HG02943 (cell line): ENCODE results near the gene MOB2.

Experiments used
- ATAC-seq: cut with Tn5 transposase; IDR thresholded peaks from one replicate; pipeline ENCODE4 v1.9.1; 2021; ENCODE audit warnings: mild to moderate bottlenecking, low read depth, moderate library complexity; ENCODE audit not compliant: unreplicated experiment

The MOB2 gene

GRCh38 chr11:1459764-1460395 is 26.7 kb downstream of the MOB2 start:
- no peak for ATAC-seq

- ATAC-seq, result no peak
Measured at GRCh38 chr11:1459219-1459575, 27.4 kb downstream of the MOB2 start.

GRCh38 chr11:1458340-1459218 is 28.0 kb downstream of the MOB2 start:
- ATAC-seq, result no peak

GRCh38 chr11:1457856-1458255 is 28.7 kb downstream of the MOB2 start:
- ATAC-seq, result no peak

GRCh38 chr11:1457326-1457680 is 29.3 kb downstream of the MOB2 start:
- ATAC-seq, result no peak

- no peak for ATAC-seq
Measured at GRCh38 chr11:1456596-1457325, 29.8 kb downstream of the MOB2 start.

GRCh38 chr11:1456176-1456575 is 30.4 kb downstream of the MOB2 start:
- ATAC-seq, result no peak

DNA sequence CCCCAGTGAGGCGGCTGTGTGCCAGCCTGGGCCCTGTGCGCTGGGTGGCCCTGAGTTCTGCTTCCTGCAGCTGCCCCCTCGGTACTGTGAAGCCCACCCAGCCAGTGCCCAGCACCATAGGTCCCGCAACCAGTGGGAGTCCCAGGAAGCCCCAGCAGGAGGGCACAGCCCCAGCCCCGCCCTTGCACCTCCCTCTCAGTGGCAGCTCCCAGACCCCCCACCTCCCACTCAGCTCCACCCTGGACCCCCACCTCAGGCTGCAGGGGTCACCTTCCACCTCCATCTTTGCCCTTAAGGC is 30.9 kb downstream of the MOB2 start:
- ATAC-seq, result no peak

DNA sequence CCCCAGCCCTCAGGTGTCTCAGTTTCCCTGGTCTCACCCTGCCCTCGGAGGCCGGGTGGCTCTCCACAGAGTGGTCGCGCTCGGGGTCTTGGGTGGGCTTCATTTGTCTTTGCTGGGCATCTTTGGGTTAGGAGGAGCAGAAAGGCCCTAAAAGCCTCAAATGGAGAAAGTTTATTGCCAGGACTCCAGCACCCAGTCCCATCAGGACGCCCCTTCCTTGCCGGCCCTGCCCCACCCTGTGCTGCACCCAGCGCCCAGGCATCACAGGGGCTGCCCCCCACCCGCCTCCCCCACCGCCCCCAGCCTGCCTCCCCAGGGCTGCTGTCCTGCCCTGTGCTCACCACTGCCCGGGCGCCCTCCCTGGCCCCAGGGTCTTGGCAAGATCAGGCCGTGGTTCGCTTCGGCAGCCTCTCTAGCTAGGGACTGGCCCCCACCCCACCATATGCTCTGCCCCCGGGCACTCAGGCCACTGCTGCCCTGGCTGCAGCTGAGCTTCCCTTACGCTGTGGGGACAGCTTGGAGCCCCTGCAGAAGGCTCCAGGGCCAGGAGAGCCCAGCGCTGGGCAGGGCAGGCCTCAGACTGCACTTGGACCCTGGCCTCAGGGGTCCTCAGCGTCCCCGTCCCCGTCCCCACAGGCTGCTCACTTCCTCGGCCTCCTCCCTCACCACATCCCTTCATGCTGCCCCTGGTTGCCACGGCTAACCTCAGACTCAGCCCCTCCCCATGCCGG is 31.4 kb downstream of the MOB2 start:
- ATAC-seq, result no peak

DNA sequence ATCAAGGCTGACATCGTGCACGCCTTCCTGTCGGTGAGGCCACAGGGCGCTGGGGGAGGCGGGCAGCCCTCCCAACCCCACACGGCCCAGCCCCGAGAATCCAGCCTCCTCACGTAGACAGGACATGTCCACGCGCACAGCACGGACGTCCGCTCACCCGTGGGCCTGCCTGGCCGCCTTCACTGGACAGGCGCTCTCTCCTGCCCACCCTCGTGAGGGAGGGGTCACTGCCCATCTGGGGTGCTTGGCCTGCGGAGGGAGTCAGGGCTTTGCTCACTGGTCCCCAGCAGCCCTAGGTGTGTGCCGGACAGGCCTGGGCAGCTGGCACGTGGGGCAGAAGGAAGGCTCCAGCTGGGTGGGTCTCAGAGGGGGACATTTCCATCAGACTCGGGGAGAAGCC is 32.0 kb downstream of the MOB2 start:
- no peak for ATAC-seq

DNA sequence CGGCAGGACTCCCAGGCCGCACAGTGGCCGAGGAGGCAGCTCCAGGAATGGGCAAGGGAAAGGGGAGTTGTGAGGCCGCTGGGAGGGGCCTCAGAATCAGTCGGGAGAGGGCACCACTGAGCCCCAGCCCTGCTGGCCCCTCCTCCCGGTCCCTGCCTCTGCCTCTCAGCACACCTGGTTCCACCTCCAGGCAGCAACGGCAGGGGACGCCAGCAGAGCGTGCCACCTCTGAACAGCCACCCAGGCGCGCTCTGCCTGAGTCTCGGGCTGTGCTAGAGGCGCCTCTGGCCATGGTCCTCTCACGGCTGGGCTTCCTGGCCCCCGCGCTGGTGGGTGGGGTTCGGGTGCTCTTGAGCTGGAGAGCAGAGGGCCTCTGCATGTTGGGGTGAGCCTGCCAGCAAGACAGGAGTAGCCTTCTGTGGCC is 33.0 kb downstream of the MOB2 start:
- ATAC-seq, result no peak

DNA sequence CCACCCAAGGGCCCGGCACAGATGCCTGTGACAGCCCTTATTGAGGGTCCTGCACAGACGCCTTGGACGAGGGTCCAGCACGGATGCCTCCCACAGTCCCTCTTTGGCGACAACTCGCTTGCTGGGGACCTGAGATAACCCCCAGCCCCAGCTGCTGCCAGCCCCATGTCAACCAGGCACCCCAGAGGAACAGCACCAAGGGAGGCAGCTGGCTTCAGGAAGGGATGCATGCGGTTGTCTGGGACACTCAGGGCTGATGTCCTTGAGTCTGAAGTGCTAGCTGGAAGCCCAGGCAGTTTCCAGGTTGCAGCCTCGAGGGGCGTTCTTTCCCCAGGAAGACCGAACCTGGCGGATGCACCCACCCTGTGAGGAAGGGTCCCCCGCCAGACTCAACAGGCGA is 33.8 kb downstream of the MOB2 start:
- no peak for ATAC-seq

DNA sequence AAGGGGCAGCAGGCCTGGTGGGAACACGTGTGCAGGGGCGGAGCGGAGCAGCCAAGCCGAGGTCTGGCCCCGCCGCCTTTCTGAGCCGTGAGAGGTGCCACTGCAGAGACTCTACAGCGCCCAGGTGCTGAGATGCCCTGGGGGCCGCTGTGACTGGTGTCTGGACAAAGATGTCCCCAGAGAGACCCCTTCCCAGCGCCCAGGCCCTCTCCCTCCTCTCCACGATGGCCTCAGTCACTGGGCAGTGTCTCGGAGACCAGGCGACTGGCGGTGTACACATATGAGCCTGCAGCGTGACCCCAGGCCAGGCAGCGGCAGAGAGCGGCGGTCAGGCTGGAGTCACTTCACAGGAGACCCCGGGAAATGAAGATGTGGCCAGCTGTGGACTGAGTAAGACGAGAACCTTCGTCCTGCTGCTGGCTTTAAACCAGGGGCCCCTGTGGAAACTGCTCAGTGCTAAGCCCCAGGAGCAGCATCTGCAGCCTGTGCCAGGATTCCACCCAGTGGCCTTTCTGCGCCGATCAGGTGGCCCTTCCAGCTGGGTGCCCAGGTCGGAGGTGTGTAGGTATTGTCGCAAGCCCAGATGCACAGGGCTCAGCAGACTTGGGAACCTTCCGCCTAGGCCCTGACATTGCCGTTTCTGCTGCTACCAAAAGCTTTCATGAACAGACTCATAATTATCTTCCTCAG is 34.7 kb downstream of the MOB2 start:
- ATAC-seq, result no peak

GRCh38 chr11:1450949-1451710 is 35.4 kb downstream of the MOB2 start:
- ATAC-seq, result no peak

GRCh38 chr11:1450344-1450875 is 36.2 kb downstream of the MOB2 start:
- no peak for ATAC-seq

DNA sequence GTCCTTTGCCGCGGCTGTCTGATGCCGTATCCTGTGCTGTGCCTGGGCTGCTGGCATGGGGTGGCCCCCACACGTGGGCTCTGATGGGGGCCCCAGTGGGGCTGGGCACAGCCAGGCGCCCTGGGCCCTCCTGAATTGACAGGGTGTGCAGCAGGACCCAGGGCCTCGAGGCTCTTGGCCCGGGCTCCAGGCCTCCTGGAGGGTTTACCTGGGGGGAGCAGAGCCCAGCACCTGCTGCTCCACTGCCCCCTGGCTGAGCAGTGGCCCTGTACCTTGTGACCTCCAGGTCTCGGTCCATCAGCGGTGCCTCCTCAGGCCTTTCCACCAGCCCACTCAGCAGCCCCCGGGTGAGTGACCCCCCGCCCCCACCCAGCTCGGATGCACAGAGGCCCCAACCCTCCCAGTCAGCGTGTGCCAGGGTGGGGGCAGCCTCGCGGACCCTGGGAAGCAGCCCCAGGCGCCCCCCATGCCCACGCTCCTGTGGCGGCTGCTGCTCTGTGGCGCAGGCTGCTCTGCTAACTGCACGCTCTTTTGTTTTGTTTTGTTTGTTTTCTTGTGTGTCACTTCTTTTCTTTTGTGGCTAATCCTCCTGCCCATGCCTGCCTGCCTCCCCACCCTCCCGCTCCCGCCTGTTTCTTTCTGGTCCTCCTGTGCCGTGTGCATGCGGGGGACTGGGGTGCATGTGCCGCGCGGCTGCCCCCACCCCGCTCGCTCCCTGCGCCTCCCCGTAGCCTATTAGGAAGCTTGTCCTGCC is 36.9 kb downstream of the MOB2 start:
- no peak for ATAC-seq

GRCh38 chr11:1448882-1449281 is 37.7 kb downstream of the MOB2 start:
- no peak for ATAC-seq

GRCh38 chr11:1447845-1448825 is 38.4 kb downstream of the MOB2 start:
- ATAC-seq, result no peak
